OCI-LY1 (cell line): Measurements from ENCODE around the gene LINS1.
A peak's percentile ranks its signal among the peaks of the same experiment; 100 is the strongest.

Source experiments
- H2AFZ ChIP-seq: fragments of 200-600 bp; sonication (generic), shearing (Covaris generic); 2 replicates; pipeline ENCODE4 v1.6.0; 2014; ENCODE audit warnings: antibody characterized with exemption, mild to moderate bottlenecking, low read length
- H3F3A ChIP-seq: fragments of 200-600 bp; sonication (generic), shearing (Covaris generic); 2 replicates; pipeline ENCODE4 v1.6.0; 2014; ENCODE audit warnings: mild to moderate bottlenecking, antibody characterized with exemption, low read length, moderate library complexity; ENCODE audit not compliant: insufficient read depth
- H3K27ac ChIP-seq: fragments of 200-600 bp; sonication (generic); 2 replicates; pipeline ENCODE4 v1.5.1; 2014; ENCODE audit warnings: low read length, mixed run types, mild to moderate bottlenecking, low read depth; ENCODE audit not compliant: poor library complexity, severe bottlenecking
- H3K27me3 ChIP-seq: fragments of 200-600 bp; sonication (generic); 2 replicates; pipeline ENCODE4 v1.6.0; 2014; ENCODE audit warnings: antibody characterized with exemption, mild to moderate bottlenecking, low read length, moderate library complexity; ENCODE audit not compliant: insufficient read depth
- H3K36me3 ChIP-seq: fragments of 200-600 bp; sonication (generic); 2 replicates; pipeline ENCODE4 v1.6.1; 2014; ENCODE audit warnings: mild to moderate bottlenecking, antibody characterized with exemption, low read length, moderate library complexity, mixed read lengths; ENCODE audit not compliant: insufficient read depth
- H3K4me1 ChIP-seq: fragments of 200-600 bp; sonication (generic); 2 replicates; pipeline ENCODE4 v1.5.1; 2014; ENCODE audit warnings: mild to moderate bottlenecking, low read length, moderate library complexity; ENCODE audit not compliant: insufficient read depth, severe bottlenecking
- H3K4me2 ChIP-seq: fragments of 200-600 bp; sonication (generic), shearing (Covaris generic); 2 replicates; pipeline ENCODE4 v1.6.1; 2014; ENCODE audit warnings: low read length
- H3K4me3 ChIP-seq: fragments of 200-600 bp; sonication (generic); 2 replicates; pipeline ENCODE4 v1.5.1; 2014; ENCODE audit warnings: low read length, low read depth, mild to moderate bottlenecking, mixed read lengths; ENCODE audit not compliant: poor library complexity, severe bottlenecking
- H3K79me2 ChIP-seq: fragments of 200-600 bp; shearing (Covaris generic); 2 replicates; pipeline ENCODE4 v1.6.1; 2016; ENCODE audit warnings: mixed run types, low read length, mixed read lengths; ENCODE audit not compliant: insufficient read depth
- H3K9ac ChIP-seq: fragments of 200-600 bp; sonication (generic), shearing (Covaris generic); 2 replicates; pipeline ENCODE4 v1.6.1; 2014; ENCODE audit warnings: mild to moderate bottlenecking, low read length, mixed read lengths
- H3K9me2 ChIP-seq: fragments of 200-600 bp; sonication (generic), shearing (Covaris generic); 2 replicates; pipeline ENCODE4 v1.6.1; 2014; ENCODE audit warnings: low read depth, mild to moderate bottlenecking, low read length, mixed read lengths
- H3K9me3 ChIP-seq: fragments of 200-600 bp; shearing (Covaris generic); 2 replicates; pipeline ENCODE4 v1.6.1; 2014; ENCODE audit warnings: low read length, mixed read lengths
- H4K20me1 ChIP-seq: fragments of 200-600 bp; sonication (generic), shearing (Covaris generic); 2 replicates; pipeline ENCODE4 v1.6.0; 2016; ENCODE audit warnings: mild to moderate bottlenecking, low read length; ENCODE audit not compliant: insufficient read depth
- CTCF ChIP-seq: fragments of 200-600 bp; sonication (generic), shearing (Covaris generic); IDR thresholded peaks from 2 replicates; pipeline ENCODE4 v1.5.1; 2017; ENCODE audit warnings: mild to moderate bottlenecking, antibody characterized with exemption, low read length, moderate library complexity, mixed read lengths
- EZH2 ChIP-seq: fragments of 200-600 bp; sonication (generic), shearing (Covaris generic); IDR thresholded peaks from 2 replicates; pipeline ENCODE4 v1.8.0; 2017; ENCODE audit warnings: borderline replicate concordance, mixed run types, mild to moderate bottlenecking, antibody characterized with exemption, low read length, moderate library complexity, mixed read lengths

LINS1 gene

DNA sequence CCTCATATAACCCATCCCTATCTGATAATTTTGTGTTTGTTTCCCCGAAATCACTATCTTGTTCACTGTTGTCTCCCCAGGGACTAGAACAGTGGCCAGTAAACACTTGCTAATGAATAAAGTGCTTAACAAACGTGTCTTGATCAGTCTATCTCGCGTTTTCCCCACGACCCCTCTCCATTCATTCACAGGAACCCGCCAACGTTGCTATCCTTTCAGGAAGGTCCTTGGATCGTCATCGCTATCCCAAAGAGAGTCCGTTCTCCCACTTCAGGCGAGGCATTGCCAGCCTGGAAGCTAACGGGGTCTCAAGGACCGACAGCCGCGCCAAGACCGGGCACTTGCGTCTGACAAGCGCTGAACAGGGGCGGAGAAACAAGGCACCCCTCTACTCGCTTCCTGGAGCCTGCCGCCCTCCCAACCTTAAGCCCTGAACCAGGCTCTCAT is 344 bp downstream of the LINS1 start:
- H3K4me2 ChIP-seq: peak overlapping the region; percentile 97
- peaks cover 57% of the 10 kb centered on the region for H3K79me2 ChIP-seq
- no peak overlapping the region for H3K27ac ChIP-seq
- H3K27me3 ChIP-seq: no peaks in the 10 kb centered on the region
- peaks cover 47% of the 10 kb centered on the region for H3K4me1 ChIP-seq
- H2AFZ ChIP-seq: no peak overlapping the region
- no peak for TF ChIP-seq EZH2
- no peak for TF ChIP-seq CTCF
- H4K20me1 ChIP-seq: no peaks in the 10 kb centered on the region
- no peaks in the 10 kb centered on the region for H3K9me3 ChIP-seq
- no peaks in the 10 kb centered on the region for H3K9me2 ChIP-seq
- no peaks in the 10 kb centered on the region for H3F3A ChIP-seq
- peaks cover 10% of the 10 kb centered on the region; the same call in 1 of the 2 replicates for H3K36me3 ChIP-seq
- H3K9ac ChIP-seq: peak overlapping the region; percentile 78
- H3K4me3 ChIP-seq: peak overlapping the region; percentile 83

DNA sequence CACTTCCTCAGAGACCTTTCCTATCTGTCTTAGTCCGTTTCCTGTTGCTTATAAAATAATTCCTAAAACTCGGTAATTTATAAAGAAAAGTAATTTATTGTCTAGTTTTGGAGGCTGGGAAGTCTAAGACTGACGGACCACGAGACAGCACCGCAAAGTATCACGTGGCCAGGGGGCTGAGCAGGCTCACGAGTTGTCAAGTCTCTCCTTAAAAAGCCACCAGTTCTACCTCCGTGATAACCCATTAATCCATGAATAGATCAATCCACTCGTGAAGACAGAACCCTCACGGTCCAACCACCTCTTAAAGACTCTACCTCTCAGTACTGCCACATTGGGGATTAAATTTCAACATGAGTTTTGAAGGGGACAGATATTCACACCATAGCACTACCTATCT is 821 bp downstream of the LINS1 start:
- TF ChIP-seq EZH2 (no peak), CTCF (no peak)
- no peak overlapping the region for H2AFZ ChIP-seq
- no peak overlapping the region for H3K27ac ChIP-seq

GRCh38 chr15:100598655-100599054 is 3.3 kb downstream of the LINS1 start:
- Histone ChIP-seq H3F3A (no peaks in the 10 kb centered on the region), H3K4me2 (no peak overlapping the region), H3K4me3 (no peak overlapping the region), H3K27ac (no peak overlapping the region), H2AFZ (no peak overlapping the region), H3K9me3 (no peaks in the 10 kb centered on the region), H3K36me3 (peaks cover 5% of the 10 kb centered on the region; the same call in 1 of the 2 replicates), H3K9ac (no peak overlapping the region), H4K20me1 (no peaks in the 10 kb centered on the region), H3K27me3 (no peaks in the 10 kb centered on the region), H3K9me2 (no peaks in the 10 kb centered on the region), H3K79me2 (peaks cover 76% of the 10 kb centered on the region), H3K4me1 (peaks cover 40% of the 10 kb centered on the region)
- no peak for TF ChIP-seq EZH2
- no peak for TF ChIP-seq CTCF

More for the DNA sequence above, 821 bp downstream of the LINS1 start:
- no peaks in the 10 kb centered on the region for H3F3A ChIP-seq
- H3K4me2 ChIP-seq: peak overlapping the region; percentile 97
- peaks cover 10% of the 10 kb centered on the region; the same call in 1 of the 2 replicates for H3K36me3 ChIP-seq
- no peaks in the 10 kb centered on the region for H3K9me2 ChIP-seq
- no peaks in the 10 kb centered on the region for H3K9me3 ChIP-seq
- peak overlapping the region; percentile 83 for H3K4me3 ChIP-seq
- H3K4me1 ChIP-seq: peaks cover 50% of the 10 kb centered on the region
- H3K9ac ChIP-seq: peak overlapping the region; percentile 78
- no peaks in the 10 kb centered on the region for H4K20me1 ChIP-seq
- H3K27me3 ChIP-seq: no peaks in the 10 kb centered on the region
- peaks cover 62% of the 10 kb centered on the region for H3K79me2 ChIP-seq
